PC-9 (cell line): ENCODE measurements around the gene SDR39U1.

Experiments used
- EZH2 ChIP-seq: fragments of 200-600 bp; sonication (generic); IDR thresholded peaks from 2 replicates; pipeline ENCODE4 v1.8.0; 2017; ENCODE audit warnings: antibody characterized with exemption, low read depth
- TF ChIP-seq, protein P1 (sequence below): fragments of 200-600 bp; sonication (generic); conservative IDR thresholded peaks from 2 replicates; pipeline ENCODE4 v1.6.1; 2017; ENCODE audit warnings: mixed run types, antibody characterized with exemption, mild to moderate bottlenecking, moderate library complexity

DNA sequence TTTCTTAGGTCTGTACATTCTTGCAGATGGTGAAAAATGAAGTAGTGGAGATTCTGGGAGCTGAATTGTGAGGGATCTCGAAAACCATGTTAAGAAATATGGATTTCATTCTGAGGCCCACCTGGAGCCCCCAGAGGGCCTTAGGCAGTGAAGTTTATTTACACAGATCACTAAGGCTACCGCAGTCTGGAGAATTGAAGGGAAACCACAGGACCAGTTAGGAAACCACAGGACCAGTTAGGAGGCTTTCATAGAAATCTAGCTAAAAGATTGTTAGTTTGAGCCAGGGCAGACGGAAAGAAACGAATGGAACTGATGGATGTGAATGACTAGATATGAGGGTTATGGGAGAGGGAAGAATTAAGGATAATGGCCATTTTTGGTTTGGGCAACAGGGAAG lies 20.3 kb downstream of the SDR39U1 start:
- TF ChIP-seq, protein P1, sequence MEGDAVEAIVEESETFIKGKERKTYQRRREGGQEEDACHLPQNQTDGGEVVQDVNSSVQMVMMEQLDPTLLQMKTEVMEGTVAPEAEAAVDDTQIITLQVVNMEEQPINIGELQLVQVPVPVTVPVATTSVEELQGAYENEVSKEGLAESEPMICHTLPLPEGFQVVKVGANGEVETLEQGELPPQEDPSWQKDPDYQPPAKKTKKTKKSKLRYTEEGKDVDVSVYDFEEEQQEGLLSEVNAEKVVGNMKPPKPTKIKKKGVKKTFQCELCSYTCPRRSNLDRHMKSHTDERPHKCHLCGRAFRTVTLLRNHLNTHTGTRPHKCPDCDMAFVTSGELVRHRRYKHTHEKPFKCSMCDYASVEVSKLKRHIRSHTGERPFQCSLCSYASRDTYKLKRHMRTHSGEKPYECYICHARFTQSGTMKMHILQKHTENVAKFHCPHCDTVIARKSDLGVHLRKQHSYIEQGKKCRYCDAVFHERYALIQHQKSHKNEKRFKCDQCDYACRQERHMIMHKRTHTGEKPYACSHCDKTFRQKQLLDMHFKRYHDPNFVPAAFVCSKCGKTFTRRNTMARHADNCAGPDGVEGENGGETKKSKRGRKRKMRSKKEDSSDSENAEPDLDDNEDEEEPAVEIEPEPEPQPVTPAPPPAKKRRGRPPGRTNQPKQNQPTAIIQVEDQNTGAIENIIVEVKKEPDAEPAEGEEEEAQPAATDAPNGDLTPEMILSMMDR = no peak
- no peak for TF ChIP-seq EZH2
